GM12878 (cell line): ENCODE measurements around the gene BARX2. TPM values are rescaled to one million over a fixed set of nuclear protein-coding genes. Genes with fewer than 3 reads are reported as not detected.

ENCODE experiments used
- CREM ChIP-seq: IDR thresholded peaks from 2 replicates; pipeline ENCODE4 v1.6.1; 2014; ENCODE audit warnings: antibody characterized with exemption, low read depth
- EGR1 ChIP-seq, 2 experiments: IDR thresholded peaks; 1 replicate in 1 of 2; 2 replicates in 1 of 2; pipeline ENCODE4 v1.6.1; 2011 to 2012; ENCODE audit warnings: low read depth in 2 of 2, low read length in 2 of 2, borderline replicate concordance in 1 of 2, mild to moderate bottlenecking in 1 of 2, moderate library complexity in 1 of 2
- FOXM1 ChIP-seq: IDR thresholded peaks from 2 replicates; pipeline ENCODE4 v1.6.1; 2012; ENCODE audit warnings: low read depth, mild to moderate bottlenecking, inconsistent platforms, low read length, moderate library complexity
- MAX ChIP-seq: IDR thresholded peaks from 2 replicates; pipeline ENCODE4 v1.6.1; 2012; ENCODE audit warnings: low read depth, low read length, improper control_type of control experiment
- RAD21 ChIP-seq: IDR thresholded peaks from 2 replicates; pipeline ENCODE4 v1.6.1; 2011; ENCODE audit warnings: mild to moderate bottlenecking, low read depth, low read length, moderate library complexity; ENCODE audit not compliant: insufficient read depth
- RB1 ChIP-seq: fragments of 450-650 bp; formaldehyde crosslinking; IDR thresholded peaks from 2 replicates; pipeline ENCODE4 v1.6.1; 2017; ENCODE audit warnings: mild to moderate bottlenecking, borderline replicate concordance
- SMC3 ChIP-seq: IDR thresholded peaks from 2 replicates; pipeline ENCODE4 v1.6.1; 2011; ENCODE audit warnings: low read length, improper control_type of control experiment, borderline replicate concordance
- TBL1XR1 ChIP-seq: IDR thresholded peaks from 2 replicates; pipeline ENCODE4 v1.6.1; 2012; ENCODE audit warnings: low read depth, low read length, improper control_type of control experiment
- ZBTB11 ChIP-seq: fragments of 450-650 bp; formaldehyde crosslinking; IDR thresholded peaks from 2 replicates; pipeline ENCODE4 v1.5.0; 2022; ENCODE audit warnings: mild to moderate bottlenecking, missing genetic modification characterization
- ZNF592 ChIP-seq: fragments of 450-650 bp; IDR thresholded peaks from 2 replicates; pipeline ENCODE4 v1.6.1; 2017; ENCODE audit warnings: mild to moderate bottlenecking, moderate library complexity
- ZNF687 ChIP-seq: fragments of 450-650 bp; IDR thresholded peaks from 2 replicates; pipeline ENCODE4 v1.6.1; 2017; ENCODE audit warnings: mild to moderate bottlenecking, moderate library complexity
- polyA plus RNA-seq, 11 experiments: library from polyadenylated mRNA; depleted of rRNA in 4 of 11; unstranded in 6 of 11; stranded (reverse) in 5 of 11; fragments of >200 nt; fragmentation: Nextera tagmentation in 4 of 11; fragmentation: Illumina TruSeq in 1 of 11; extraction: Ambion mirVana in 4 of 11; extraction: Trizol in 1 of 11; gene quantifications; 1 replicate in 1 of 11; 2 replicates in 10 of 11; pipeline versions ENCODE4 v1.2.1 to v1.2.3, GENCODE V29; 2011 to 2016; ENCODE audit warnings: inconsistent platforms in 2 of 11, missing spikeins in 2 of 11, low read depth in 1 of 11
- total RNA-seq, 4 experiments: library from RNA; depleted of rRNA in 3 of 4; stranded (reverse); fragments of >200 nt in 3 of 4; fragmentation: Illumina TruSeq in 1 of 4; extraction: Trizol in 1 of 4; gene quantifications; 2 replicates each; pipeline versions ENCODE4 v1.2.1 to v1.2.3, GENCODE V29; 2013 to 2021

Gene BARX2
- total and polyA plus RNA-seq, 10 of the 15 experiments (the other 5 are each of a cell fraction or from before 2014, with no cell fraction given) = 0.07 to 0.84 TPM; not detected in 8

- TF ChIP-seq ZBTB11 (no peak), CREM (peak; percentile 57; the same call in 1 of the 2 replicates), EGR1 (IDR thresholded peaks at IDR 0.05; ENCODE audit: borderline replicate concordance in 1 of 2, low read depth in 2 of 2, low read length in 2 of 2) (no peak), RAD21 (peak; percentile 96), TBL1XR1 (peak; percentile 57; the same call in 1 of the 2 replicates), SMC3 (peak; percentile 97), RB1 (peak; percentile 74; the same call in 1 of the 2 replicates), ZNF687 (no peak), ZNF592 (peak; percentile 89), FOXM1 (peak; percentile 48; the same call in 1 of the 2 replicates), MAX (0 out of 2 replicates have a peak, but pooled peaks have one; percentile 36)
Measured at GRCh38 chr11:129364143-129364654, 11.4 kb upstream of the BARX2 start (continued).
